Keratinocyte (primary cell): ENCODE measurements around the gene ULK3.

ENCODE experiments used
- EZH2 ChIP-seq: IDR thresholded peaks from one replicate; pipeline ENCODE4 v1.6.1; 2012; ENCODE audit warnings: inconsistent platforms, mild to moderate bottlenecking, low read length, moderate library complexity
- TF ChIP-seq, protein P1 (sequence below), 3 experiments: IDR thresholded peaks in 1 of 3; conservative IDR thresholded peaks in 1 of 3; optimal IDR thresholded peaks in 1 of 3; 2 replicates in 2 of 3; 3 replicates in 1 of 3; pipeline versions ENCODE3 to v1.5.1; 2011; ENCODE audit warnings: low read length in 3 of 3, mild to moderate bottlenecking in 3 of 3, moderate library complexity in 2 of 3, control low read depth in 1 of 3, inconsistent platforms in 1 of 3; ENCODE audit not compliant: insufficient read depth in 2 of 3; ENCODE audit errors: extremely low read depth in 1 of 3

DNA sequence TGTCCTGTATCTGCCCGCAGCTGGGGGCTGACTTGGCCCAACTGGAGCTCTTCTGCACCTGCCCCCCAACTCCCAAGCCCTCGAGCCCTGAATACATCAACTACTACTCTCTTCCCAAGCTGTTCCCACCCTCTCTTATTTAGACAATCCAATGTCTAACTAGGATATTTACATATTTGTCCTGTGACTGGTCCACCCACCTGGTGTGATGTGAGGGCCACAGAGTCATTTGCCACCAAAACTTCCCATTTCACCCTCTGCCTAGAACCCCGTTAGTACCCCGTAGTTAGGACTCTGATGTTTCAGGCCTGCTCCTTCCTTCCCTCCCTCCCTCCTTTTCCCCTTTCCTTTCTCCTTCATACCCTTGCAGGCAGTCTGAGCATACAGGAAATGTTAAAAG lies 10.1 kb downstream of the ULK3 start:
- TF ChIP-seq, protein P1, sequence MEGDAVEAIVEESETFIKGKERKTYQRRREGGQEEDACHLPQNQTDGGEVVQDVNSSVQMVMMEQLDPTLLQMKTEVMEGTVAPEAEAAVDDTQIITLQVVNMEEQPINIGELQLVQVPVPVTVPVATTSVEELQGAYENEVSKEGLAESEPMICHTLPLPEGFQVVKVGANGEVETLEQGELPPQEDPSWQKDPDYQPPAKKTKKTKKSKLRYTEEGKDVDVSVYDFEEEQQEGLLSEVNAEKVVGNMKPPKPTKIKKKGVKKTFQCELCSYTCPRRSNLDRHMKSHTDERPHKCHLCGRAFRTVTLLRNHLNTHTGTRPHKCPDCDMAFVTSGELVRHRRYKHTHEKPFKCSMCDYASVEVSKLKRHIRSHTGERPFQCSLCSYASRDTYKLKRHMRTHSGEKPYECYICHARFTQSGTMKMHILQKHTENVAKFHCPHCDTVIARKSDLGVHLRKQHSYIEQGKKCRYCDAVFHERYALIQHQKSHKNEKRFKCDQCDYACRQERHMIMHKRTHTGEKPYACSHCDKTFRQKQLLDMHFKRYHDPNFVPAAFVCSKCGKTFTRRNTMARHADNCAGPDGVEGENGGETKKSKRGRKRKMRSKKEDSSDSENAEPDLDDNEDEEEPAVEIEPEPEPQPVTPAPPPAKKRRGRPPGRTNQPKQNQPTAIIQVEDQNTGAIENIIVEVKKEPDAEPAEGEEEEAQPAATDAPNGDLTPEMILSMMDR (optimal IDR thresholded peaks at IDR 0.05 in 1 of 3, IDR thresholded peaks at IDR 0.05 in 1 of 3, conservative IDR thresholded peaks at IDR 0.05 in 1 of 3; ENCODE audit: extremely low read depth in 1 of 3, insufficient read depth in 2 of 3, low read length in 3 of 3): no peak
- TF ChIP-seq EZH2: no peak
